Activated CD4-positive, alpha-beta T cell treated with anti-CD3 and anti-CD28 coated beads, Interleukin-10, Interleukin-2, amounts not matched to agents 100 ng/mL and 50 ng/mL, durations not matched to agents 16 hours and 8 hours (primary cell): ENCODE data around the gene GPR78.

Source experiments
- DNase-seq: peaks from one replicate; pipeline ENCODE4 v3.0.0-alpha.2; 2020

Gene GPR78

DNA sequence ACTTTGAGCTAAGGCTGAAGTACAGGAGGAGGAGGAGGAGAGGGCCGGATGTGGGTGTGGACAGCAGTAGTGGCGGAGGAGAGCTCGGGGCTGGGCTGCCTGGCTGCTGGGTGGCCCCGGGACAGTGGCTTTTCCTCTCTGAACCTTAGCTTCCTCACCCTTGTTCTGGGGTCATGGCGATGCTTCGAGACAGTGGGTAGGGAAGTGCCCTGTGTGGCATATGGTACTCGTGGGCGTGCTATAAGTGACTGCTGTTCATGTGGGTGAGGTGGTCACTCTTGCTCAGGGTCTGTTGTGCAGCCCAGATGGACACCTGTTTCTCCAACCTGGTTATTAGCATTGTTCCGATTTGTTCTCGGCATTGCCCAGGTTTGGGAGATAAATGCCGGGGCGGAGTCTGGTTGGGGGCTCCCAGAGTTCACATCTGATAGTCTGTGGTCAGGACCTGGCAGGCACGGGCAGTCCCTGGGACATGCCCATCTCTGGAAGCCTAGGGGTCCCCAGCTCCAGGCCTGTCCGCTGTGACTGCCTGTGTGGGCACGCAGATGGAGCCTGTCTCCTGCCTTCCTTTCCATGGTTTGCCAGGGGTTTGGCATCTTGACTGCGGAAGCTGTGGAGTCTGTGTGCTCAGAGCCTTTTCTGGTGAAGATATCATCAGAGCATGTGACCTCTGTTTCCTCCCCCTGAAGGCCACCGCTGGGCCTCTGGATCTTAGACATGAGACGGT is 7.4 kb downstream of the GPR78 start:
- no peak for DNase-seq

DNA sequence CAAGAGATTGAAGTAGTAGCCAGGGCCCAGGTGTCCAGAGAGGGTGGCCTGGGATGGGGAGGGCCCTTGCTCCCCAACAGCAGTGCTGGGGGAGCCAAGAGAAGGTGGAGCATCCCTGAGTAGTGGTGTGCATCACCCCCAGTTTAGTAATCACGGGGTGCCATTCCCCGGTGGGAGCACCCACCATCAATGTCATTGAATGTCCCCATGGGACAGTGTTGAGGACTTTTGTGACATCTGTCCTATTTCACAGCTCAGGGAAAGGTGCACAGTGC is 7.9 kb downstream of the GPR78 start:
- DNase-seq: no peak

DNA sequence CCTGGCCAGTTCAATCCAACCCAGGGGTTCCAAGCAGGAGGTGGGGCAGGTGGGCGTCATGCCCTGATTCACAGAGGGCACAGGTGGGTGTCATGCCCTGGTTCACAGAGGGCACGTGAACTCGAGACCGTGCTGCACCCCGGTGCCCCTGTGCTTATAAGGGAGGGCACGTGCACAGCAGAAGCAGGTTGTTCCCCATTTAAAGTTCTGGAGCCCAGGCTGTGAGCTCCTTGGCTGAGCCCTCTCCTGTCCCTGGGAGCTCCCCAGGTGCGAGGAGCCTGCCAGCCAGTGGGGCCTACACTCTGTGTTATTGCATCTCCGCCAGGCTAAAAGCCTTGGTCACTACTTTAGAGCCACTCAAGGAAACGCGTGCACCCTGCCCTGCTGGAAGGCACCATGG is 9.1 kb downstream of the GPR78 start:
- no peak for DNase-seq

DNA sequence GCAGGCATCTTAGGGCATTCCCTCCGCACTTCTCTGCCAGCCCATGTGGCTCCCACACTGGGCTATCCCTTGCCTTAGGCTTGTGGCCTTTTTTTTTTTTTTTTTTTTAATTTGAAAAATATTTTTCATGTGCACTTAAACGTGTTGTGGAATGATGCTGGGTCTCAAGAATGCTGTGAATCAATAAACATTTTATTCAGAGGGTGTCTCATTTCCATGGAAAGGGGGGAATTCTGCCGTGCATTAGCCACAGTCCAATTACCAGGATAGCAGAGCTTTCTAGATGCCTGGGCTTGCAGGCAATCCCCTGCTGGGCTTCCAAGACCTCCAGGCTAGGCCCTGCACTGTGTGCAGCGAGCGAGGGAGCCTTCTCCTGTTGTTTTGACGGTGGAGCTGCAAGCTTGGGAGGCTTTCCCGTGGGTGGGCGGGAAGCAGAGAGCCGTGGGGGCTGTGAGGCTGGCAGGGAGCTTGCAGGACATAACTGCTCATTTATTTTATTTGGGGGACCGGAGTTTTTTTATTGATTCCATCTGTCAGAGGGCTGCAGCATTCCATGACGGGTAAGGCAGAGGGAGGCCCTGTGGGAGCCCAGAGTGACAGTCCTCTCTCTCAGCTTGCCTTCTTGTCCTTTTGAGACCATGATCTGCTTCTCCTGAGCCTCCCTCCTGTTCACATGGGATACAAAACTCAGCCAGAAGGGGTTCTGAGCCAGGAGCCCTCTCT is 9.8 kb downstream of the GPR78 start:
- no peak for DNase-seq

DNA sequence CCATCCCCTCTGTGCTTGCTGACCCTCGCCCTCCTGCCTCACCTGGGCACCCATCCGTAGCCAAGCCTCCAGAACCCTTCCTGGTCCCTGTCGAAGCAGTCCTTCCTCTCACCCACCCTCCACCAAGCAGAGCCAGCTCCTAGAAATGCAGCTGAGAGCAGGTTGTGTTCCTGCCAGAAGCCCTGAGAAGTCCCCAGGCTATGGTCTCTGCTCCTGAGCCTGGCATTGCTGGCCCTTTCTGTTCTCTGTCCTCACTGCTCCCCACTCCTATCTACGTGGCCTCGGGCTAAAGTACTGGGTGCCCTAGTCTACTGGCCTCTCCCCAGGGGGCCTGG is 10.3 kb downstream of the GPR78 start:
- DNase-seq: no peak

DNA sequence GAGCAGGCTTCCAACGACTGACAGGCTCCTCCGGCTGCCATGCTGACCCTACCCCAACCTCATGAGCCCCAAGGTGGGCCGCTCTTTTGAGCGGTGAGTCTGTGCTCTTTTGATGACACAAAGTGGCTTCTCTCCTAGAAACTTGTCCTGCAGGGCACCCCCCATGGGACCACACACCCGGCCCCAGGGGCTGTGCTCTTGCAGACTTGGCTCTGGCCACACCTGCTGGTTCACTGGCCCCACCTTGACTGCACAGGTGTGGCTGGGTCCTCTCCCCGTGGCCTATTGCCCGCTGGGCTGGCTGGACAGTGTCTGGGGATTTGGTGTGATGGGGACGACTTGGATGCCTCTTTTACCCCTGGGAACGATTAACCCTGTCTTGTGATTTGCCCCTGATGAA is 10.9 kb downstream of the GPR78 start:
- no peak for DNase-seq

DNA sequence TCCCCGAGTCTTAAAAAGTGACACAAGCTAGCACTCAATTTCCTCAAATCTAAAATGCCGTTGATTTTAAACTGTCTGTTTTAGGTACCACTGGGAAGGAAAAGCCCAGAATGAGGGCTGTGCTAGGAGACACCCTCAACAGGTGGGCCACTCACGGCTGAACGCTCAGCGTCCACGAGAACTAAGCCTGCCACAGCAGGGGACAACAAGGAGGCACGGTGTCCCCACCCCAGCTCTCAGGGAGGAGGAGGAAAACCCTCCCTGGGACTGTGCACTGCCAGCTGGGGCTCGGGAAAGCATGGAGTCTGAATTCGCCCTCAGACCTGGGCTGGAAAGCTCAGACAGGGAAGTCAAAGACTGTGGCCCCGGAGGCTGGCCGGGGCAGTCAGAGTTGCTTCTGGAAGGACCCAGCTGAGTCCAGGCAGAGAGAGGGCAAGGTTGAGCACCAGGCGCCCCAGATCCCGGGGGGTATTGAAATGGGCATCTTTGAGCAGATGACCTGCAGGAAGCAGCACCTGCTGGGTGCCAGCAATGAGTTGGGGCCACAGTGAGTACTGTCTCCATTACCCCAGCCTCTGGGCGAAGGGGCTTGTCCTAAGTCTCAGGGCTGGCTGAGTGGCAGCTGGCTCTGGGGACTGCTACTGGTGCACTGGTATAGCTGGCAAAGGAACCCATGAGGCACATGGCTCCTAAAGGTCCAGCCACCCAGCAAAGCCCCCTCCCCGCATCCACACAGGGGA is 11.6 kb downstream of the GPR78 start:
- DNase-seq: no peak

DNA sequence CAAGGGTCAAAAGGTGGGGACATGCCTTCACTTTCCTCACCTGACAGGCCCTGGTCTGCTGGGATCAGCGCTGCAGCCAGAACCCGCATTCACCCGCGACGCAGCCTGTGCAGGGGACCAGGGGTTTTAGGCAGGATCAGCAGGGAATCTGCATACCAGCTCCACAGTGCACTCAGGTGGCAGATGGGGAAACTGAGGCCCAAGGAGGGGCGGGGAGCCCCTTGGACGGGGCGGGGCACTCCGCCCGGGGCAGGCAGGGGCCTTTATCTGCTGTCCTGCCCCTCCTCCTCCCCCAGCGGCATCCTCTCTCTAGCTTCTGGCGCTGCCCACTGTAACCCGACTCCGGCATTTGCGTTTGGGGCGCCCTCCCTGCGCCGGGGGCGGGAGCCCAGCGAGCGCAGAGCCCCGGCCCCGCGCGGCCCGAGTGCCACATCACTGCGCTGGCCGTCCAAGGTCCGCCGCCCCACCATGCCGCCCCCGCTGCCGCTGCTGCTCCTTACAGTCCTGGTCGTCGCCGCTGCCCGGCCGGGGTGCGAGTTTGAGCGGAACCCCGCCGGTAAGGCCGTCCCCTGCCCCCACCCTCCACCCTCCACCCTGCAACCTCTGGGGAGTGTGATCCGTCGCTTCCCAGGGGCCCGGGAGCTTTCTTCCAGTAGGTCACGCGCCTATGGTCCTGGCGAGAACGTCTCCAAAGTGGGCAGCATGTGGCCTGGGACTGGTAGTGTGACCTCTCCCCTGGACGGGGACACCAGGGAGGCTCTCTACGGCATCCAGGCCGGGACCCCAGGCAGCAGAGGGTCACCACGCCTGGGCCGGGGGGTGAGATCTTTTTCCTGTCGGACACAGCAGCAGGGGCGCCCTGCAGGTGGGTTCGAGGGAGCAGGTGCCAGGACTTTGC is 12.4 kb downstream of the GPR78 start, which contains the start of gene CPZ:
CPZ (plus strand) TSS at position 400 of the 898 bp plus-strand sequence; CDS start at position 469, 69 bp downstream.
- no peak for DNase-seq

DNA sequence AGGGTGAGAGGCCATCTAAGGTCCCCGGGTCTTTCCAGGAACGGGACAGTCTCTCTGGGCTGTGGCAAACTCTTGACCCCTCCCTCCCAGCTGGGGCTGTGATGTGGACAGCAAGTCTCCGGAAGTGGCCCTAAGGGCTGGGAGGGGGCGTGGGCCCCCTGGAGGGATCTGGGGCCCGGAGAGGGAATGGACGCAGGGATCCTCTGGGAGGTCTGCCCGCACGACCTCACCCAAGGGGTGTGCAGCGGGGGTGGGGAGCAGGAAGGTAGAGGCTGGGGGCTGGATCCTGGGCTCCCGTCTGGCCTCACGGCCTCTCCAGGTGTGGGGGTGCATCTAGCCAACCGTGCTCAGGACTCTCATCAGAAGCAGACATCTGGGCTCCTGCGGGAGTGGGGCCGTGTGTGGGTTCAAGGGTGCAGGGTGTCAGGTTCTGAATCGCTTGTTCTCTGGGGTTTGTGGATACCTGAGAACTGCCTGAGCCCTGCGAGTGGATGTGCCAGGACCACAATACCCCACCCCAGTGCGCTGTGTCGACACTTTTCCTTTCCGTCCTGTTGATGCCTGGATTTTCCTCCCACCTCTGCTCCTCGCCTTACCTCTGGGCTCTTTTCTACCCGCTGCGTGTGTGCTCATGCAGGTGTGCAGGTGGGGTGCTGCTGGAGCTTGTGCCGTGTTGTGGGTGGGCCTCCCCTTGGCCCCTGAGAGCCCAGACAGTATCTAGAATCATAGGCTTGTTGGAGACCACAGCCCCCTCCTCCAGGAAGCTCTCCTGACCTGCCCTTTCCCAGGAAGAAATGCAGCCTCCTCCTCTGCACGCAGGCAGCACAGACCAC is 13.3 kb downstream of the GPR78 start:
- no peak for DNase-seq

DNA sequence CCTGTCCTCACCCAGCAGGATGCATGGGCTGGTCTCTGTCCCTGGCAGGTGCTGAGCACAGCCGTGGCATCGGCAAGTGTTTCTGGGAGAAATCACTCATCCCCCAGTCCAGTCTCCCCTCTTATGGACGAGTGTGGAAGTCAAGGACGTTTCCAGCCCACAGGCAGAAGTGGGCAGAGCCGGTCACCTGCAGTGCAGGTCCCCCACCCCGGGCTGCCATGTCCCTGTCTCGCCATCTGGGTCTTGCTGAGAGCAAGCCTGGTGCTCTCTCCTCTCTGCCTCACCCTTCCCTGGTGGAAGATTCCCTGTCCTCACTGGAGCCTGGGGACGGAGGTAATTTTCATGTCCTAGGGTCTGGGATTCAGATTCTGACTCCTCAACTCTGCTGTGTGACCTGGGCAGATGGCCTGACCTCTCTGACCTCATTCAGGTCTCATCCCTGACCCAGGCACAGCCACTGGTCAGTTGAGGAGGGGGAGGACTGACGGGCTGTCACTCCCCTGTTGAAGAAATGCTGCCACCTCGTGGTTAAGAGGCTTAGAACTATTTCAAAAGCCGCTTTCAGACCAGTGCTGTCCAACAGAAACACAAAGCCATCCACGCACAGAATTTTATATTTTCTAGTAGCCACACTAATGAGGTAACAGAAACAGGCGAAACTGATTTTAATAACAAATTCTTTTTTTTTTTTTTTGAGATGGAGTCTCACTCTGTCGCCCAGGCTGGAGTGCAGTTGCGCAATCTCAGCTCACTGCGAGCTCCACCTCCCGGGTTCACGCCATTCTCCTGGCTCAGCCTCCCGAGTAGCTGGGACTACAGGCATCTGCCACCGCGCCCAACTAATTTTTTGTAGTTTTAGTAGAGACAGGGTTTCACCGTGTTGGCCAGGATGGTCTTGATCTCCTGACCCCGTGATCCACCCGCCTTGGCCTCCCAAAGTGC is 14.2 kb downstream of the GPR78 start:
- DNase-seq: peak; percentile 45

DNA sequence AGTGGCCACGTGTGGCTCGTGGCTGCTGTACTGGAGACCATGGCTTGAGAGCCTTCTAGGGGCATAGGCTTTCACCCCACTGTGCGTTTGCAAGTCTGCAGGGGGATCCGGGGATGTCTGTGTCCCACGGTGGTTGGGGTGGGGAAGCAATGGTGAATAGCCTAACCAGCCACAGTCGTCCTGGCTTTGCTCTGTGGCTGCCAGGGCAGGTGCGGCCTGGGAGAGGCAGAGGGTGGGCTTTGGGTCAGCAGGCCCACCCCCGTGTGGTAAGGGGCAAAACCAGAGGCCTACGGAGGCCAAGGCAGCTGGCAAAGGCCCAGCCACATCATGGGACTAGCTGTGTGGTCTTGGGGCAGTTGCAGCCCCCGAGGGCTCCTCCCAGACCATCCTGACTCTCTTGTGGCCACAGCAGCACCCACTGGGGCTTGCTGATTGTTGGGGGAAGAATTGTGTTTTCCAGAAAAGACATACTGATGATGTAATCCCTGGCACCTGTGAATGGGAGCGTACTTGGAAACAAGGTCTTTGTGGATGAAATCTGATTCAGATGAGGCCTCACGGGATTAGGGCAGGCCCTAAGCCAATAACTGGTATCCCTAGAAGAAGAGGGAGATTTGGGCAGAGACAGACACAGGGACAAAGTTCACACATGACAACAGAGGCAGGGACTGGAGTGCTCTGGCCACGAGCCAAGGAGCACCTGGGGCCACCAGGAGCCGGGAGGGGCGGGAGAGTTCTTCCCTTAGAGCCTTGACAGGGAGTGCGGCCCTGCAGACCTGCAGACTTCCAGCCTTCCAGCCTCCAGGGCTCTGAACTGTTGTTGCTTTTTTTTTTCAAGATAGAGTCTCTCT is 15.3 kb downstream of the GPR78 start:
- no peak for DNase-seq

DNA sequence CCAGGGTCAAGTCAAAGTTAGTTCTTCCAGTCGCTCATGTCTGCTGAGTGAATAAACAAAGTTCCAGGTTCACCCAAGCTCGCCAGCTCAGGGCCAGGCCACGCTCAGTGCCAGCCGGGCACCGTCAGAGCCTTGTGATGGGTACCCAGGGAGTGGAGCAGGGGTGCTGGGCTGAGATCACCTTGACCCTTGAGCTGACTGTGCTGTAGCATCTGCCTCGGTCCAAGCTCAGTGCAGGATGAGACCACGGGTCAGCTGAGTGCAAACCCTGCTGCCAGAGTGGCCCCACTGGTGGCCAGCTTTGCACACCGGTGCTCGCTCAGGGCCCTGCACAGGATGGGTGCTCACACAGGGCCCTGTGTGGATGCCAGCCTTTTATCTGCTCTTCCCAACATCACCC is 16.7 kb downstream of the GPR78 start:
- no peak for DNase-seq

DNA sequence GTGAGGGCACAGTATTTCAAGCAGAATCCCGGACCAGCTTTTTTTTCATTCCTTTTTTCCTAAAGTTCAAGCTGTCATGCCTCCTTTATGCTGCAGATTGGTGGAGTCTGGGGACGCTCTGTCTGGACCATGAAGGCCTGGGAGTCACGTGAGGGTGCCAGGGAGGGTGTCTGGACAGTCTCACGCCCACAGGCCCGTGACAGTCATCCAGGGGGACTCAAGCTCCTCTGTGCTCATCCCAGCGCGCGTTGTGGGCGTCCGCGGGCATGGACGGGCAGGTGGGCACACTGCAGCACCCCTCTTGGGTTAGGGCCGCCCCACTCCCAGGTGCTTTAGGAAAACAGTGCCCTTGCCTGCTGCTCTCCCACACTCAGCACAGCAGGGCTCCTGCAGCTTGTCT is 17.1 kb downstream of the GPR78 start:
- no peak for DNase-seq

DNA sequence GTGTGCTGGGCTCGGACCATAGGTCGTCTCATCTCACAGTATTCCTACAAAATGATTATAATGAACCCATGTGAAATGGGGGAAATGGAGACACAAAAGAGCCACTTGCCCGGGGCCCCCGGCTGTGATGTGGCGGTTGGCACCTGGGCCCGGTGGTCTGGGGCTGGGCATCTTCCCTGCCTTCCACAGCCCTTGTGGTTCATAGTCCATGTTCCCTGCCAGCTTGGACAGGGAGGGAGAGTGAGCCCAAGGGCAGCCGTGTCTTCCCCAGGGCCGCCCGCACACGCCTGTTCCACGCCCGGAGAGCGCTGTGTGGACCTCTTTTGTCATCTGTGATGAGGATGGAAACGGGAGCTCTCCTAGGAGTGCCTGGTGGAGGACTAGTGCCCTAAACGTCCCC is 17.6 kb downstream of the GPR78 start:
- DNase-seq: no peak

DNA sequence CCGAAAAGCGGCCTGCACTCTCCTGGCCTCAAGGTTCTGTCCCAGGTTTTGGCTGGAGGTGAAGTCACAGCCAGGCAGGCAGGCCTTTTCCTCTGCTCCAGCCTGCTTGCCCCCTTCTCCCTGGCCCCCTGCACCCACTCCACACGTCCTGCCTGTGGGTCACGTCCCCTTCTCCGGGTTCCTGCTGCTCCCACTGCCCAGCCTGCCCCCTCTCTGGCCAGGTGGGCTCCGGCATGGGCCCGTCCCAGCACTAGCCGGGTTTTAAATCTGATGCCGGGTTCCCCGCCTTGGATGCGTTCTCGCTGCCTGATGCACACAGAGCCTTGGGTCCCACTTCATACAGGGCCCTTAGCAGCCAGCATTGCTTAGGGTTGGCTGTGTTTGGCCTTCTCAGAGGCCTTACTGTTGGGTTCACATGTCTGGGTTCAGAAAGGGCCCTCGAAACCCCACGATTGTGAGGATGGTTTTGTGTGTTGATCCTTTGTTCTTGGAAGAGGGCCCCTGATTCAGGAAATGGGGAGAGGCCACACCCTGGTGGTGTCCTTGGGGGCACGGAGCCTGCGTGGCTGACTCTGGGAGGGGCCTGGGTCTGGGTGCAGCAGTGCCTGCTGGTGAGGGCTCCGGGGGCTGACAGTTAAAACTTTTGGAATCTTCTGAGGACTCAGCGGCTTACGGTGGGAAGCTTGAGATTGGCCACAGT is 18.3 kb downstream of the GPR78 start:
- DNase-seq: no peak

DNA sequence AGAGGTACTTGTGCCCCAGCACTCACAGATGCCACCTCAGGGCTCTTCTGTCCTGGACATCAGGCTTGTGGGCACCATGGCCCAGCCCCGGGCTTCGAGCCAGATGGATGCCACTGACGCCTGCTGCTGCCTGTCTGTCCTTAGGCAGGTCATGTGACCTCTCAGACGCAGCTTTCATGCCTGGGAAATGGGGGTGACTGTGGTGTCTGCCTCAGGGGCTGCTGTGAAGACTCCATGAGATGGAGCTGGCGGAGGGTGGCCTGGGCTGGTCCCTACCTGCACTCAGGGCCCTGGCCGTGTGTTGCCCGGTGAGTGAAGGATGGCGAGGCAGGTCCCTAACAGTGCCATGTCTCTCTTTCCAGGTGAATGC is 18.9 kb downstream of the GPR78 start:
- DNase-seq: no peak

DNA sequence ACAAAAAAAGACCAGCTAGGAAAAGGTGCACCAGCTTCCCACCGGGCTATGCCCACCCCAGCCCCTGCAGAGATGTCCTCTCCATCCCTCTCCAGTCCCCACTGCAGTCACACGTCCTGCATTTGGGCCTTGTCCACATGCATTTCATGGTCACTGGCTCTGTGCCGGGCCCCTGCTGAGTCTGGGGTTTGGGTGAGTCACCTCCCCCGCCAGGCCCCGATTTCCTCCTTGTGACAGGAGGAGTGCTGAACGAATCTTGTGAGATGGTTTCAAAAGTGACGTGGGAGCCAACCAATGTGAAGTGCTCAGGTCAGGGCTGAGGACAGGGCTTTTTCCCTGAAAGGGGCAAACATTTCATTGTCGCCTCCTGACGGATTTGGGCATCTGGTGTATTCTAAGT is 19.5 kb downstream of the GPR78 start:
- no peak for DNase-seq

DNA sequence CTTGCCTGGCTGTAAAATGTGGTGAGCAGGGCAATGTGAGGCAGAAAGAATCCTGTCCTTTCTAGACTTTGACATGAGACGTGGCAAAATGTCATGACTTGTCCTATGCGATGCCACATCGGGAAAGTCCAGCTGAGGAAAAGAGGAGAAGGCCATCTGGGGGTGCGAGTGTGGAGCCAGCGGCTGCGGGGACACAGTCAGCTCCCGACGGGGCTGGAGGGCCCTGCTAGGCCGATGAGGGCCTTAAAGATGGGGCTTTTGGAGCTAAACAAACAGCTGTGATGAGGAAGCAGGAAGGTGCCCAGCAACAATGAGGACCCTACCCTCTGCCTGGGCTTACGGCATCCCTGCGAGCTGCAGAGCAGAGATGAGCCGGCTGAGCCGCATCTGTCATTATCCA is 20.1 kb downstream of the GPR78 start:
- DNase-seq: no peak

DNA sequence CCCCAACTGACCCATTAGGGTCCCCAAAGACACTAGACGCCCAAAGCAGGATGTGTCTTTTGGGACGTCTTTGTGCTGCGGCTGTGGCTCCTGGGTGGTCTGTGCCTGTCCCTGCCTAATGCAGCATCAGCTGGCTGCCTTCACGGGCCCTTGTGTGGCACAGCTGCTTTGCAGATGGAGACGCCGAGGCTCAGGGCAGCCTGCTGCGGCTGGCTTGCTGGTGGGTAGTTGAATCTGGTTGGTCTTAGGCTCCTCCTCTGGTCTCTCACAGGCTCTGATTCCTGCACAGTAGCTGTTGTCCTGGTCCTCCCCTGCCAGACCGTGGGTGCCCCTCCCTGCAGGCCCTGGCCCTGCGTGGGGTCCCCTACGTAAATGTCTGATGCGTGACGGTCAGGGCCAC is 20.5 kb downstream of the GPR78 start:
- DNase-seq: no peak

DNA sequence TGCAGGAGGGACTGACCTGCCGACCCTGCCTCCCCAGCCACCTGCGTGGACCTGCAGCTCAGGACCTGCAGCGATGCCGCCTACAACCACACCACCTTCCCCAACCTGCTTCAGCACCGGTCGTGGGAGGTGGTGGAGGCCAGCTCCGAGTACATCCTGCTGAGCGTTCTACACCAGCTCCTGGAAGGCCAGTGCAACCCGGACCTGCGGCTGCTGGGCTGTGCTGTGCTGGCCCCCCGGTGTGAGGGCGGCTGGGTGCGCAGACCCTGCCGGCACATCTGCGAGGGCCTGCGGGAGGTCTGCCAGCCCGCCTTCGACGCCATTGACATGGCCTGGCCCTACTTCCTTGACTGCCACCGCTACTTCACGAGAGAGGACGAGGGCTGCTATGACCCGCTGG is 20.9 kb downstream of the GPR78 start:
- DNase-seq: no peak
